HepG2 (cell line): Measurements from ENCODE around the gene ANKRD31. TPM values are rescaled to one million over a fixed set of nuclear protein-coding genes. Genes with fewer than 3 reads are reported as not detected.
A peak's percentile ranks its signal among the peaks of the same experiment; 100 is the strongest.

Experiments used
- BCL6 ChIP-seq: IDR thresholded peaks from 2 replicates; pipeline ENCODE4 v1.6.1; 2016; ENCODE audit warnings: missing genetic modification reagents, missing compliant biosample characterization
- DMAP1 ChIP-seq: IDR thresholded peaks from 2 replicates; pipeline ENCODE4 v1.6.1; 2016
- EP300 ChIP-seq, 3 experiments: sonication (generic) in 1 of 3; formaldehyde crosslinking in 1 of 3; IDR thresholded peaks; 2 replicates each; pipeline versions ENCODE4 v1.5.1 to v1.6.1; 2011 to 2020; ENCODE audit warnings: low read depth in 2 of 3, low read length in 2 of 3, borderline replicate concordance in 1 of 3, improper control_type of control experiment in 1 of 3, mild to moderate bottlenecking in 1 of 3, missing genetic modification reagents in 1 of 3, moderate library complexity in 1 of 3
- FOXK1 ChIP-seq: sonication (generic); formaldehyde crosslinking; IDR thresholded peaks from 2 replicates; pipeline ENCODE4 v1.4.0; 2020; ENCODE audit warnings: low read depth, missing genetic modification reagents, borderline replicate concordance
- GABPB1 ChIP-seq: IDR thresholded peaks from 2 replicates; pipeline ENCODE4 v1.6.1; 2016; ENCODE audit warnings: mild to moderate bottlenecking, missing genetic modification reagents, moderate library complexity, missing compliant biosample characterization
- GLMP ChIP-seq: sonication (generic); formaldehyde crosslinking; IDR thresholded peaks from 2 replicates; pipeline ENCODE4 v1.9.0; 2021; ENCODE audit warnings: missing genetic modification reagents, mild to moderate bottlenecking, borderline replicate concordance
- GMEB1 ChIP-seq: sonication (generic); formaldehyde crosslinking; IDR thresholded peaks from 2 replicates; pipeline ENCODE4 v1.5.1; 2020; ENCODE audit warnings: missing genetic modification reagents, mild to moderate bottlenecking, borderline replicate concordance
- HNF4G ChIP-seq, 2 experiments: sonication (generic) in 1 of 2; formaldehyde crosslinking in 1 of 2; IDR thresholded peaks; 2 replicates each; pipeline versions ENCODE4 v1.4.0 to v1.6.1; 2011 to 2020; ENCODE audit warnings: borderline replicate concordance in 2 of 2, low read depth in 2 of 2, mild to moderate bottlenecking in 2 of 2, low read length in 1 of 2, missing genetic modification reagents in 1 of 2, moderate library complexity in 1 of 2
- ISL2 ChIP-seq: sonication (generic); formaldehyde crosslinking; IDR thresholded peaks from 2 replicates; pipeline ENCODE4 v1.5.0; 2020; ENCODE audit warnings: missing genetic modification reagents
- JUND ChIP-seq: sonication (generic); formaldehyde crosslinking; IDR thresholded peaks from 2 replicates; pipeline ENCODE4 v1.8.0; 2022; ENCODE audit warnings: mild to moderate bottlenecking, missing genetic modification reagents
- KLF11 ChIP-seq: IDR thresholded peaks from 2 replicates; pipeline ENCODE4 v1.6.1; 2016; ENCODE audit warnings: missing compliant biosample characterization
- PAXIP1 ChIP-seq: sonication (generic); formaldehyde crosslinking; conservative IDR thresholded peaks from 2 replicates; pipeline ENCODE4 v1.4.0; 2020; ENCODE audit warnings: mild to moderate bottlenecking, missing genetic modification reagents, moderate library complexity
- RXRB ChIP-seq: IDR thresholded peaks from 2 replicates; pipeline ENCODE4 v1.6.1; 2016; ENCODE audit warnings: borderline replicate concordance, missing genetic modification reagents, missing compliant biosample characterization
- ZBTB1 ChIP-seq: sonication (generic); formaldehyde crosslinking; IDR thresholded peaks from 2 replicates; pipeline ENCODE4 v1.4.0; 2020; ENCODE audit warnings: missing genetic modification reagents, borderline replicate concordance
- ZBTB25 ChIP-seq: IDR thresholded peaks from 2 replicates; pipeline ENCODE4 v1.6.1; 2018; ENCODE audit warnings: missing genetic modification reagents
- ZC3H4 ChIP-seq: sonication (generic); formaldehyde crosslinking; IDR thresholded peaks from 2 replicates; pipeline ENCODE4 v1.4.0; 2020; ENCODE audit warnings: missing genetic modification reagents, borderline replicate concordance
- ZMYM3 ChIP-seq: sonication (generic); formaldehyde crosslinking; IDR thresholded peaks from 2 replicates; pipeline ENCODE4 v1.5.1; 2020; ENCODE audit warnings: mild to moderate bottlenecking, missing genetic modification reagents
- ZNF501 ChIP-seq: sonication (generic); formaldehyde crosslinking; IDR thresholded peaks from 2 replicates; pipeline ENCODE4 v1.5.1; 2020; ENCODE audit warnings: mild to moderate bottlenecking, moderate library complexity, missing genetic modification reagents
- ZNF569 ChIP-seq: sonication (generic); formaldehyde crosslinking; IDR thresholded peaks from 2 replicates; pipeline ENCODE4 v1.5.0; 2020; ENCODE audit warnings: mild to moderate bottlenecking, missing genetic modification reagents, moderate library complexity, borderline replicate concordance
- ZNF577 ChIP-seq: sonication (generic); formaldehyde crosslinking; IDR thresholded peaks from 2 replicates; pipeline ENCODE4 v1.4.0; 2020; ENCODE audit warnings: mild to moderate bottlenecking, low read depth, missing genetic modification reagents, borderline replicate concordance
- ZNF670 ChIP-seq: sonication (generic); formaldehyde crosslinking; IDR thresholded peaks from 2 replicates; pipeline ENCODE4 v1.8.0; 2022; ENCODE audit warnings: mild to moderate bottlenecking, missing genetic modification reagents, borderline replicate concordance
- polyA plus RNA-seq, 8 experiments: library from polyadenylated mRNA; depleted of rRNA in 3 of 8; stranded (reverse) in 7 of 8; unstranded in 1 of 8; fragments of >200 nt; fragmentation: Illumina TruSeq in 4 of 8; extraction: Trizol in 4 of 8; gene quantifications; 2 replicates each; pipeline versions ENCODE4 v1.2.1 to v1.2.3, GENCODE V29; 2011 to 2016; ENCODE audit warnings: low read depth in 4 of 8, missing spikeins in 1 of 8, mixed read lengths in 1 of 8; ENCODE audit not compliant: insufficient read depth in 1 of 8
- total RNA-seq, 5 experiments: library from RNA; depleted of rRNA; stranded (reverse); fragments of >200 nt; fragmentation: Illumina TruSeq; extraction: Trizol; gene quantifications; 2 replicates each; pipeline ENCODE4 v1.2.3, GENCODE V29; 2016; ENCODE audit warnings: low read depth in 1 of 5

The ANKRD31 gene
- total and polyA plus RNA-seq, 2 of the 13 experiments (the other 11 are each of a cell fraction or from before 2014, with no cell fraction given), result 0.01 to 0.09 TPM

GRCh38 chr5:75020016-75020656 is 216.5 kb downstream of the ANKRD31 start (continued):
- TF ChIP-seq GMEB1 (CRISPR knock-in tag) (no peak), RXRB (CRISPR knock-in tag) (peak; percentile 77), FOXK1 (CRISPR knock-in tag) (peak; percentile 24; the same call in 1 of the 2 replicates), ZNF501 (CRISPR knock-in tag) (0 out of 2 replicates have a peak, but pooled peaks have one; percentile 49), ZBTB25 (peak; percentile 32; the same call in 1 of the 2 replicates), ZNF670 (CRISPR knock-in tag) (no peak), GABPB1 (peak; percentile 37; the same call in 1 of the 2 replicates), ZNF569 (CRISPR knock-in tag) (no peak), ZBTB1 (CRISPR knock-in tag) (no peak), BCL6 (CRISPR knock-in tag) (peak; percentile 20; the same call in 1 of the 2 replicates), ZNF577 (no peak), JUND (CRISPR knock-in tag) (no peak), ZMYM3 (CRISPR knock-in tag) (no peak), DMAP1 (peak; percentile 59; the same call in 1 of the 2 replicates), GLMP (no peak), KLF11 (CRISPR knock-in tag) (0 out of 2 replicates have a peak, but pooled peaks have one; percentile 30), EP300 (IDR thresholded peaks at IDR 0.05; ENCODE audit: low read depth in 2 of 2, low read length in 2 of 2) (peak in 1 of 2 experiments; percentile 26; a peak in 1 of 4 replicates), EP300 (CRISPR knock-in tag; IDR thresholded peaks at IDR 0.05; ENCODE audit: borderline replicate concordance) (peak; percentile 64; the same call in 1 of the 2 replicates), HNF4G (IDR thresholded peaks at IDR 0.05; ENCODE audit: borderline replicate concordance, low read depth, low read length) (no peak), HNF4G (CRISPR knock-in tag; IDR thresholded peaks at IDR 0.05; ENCODE audit: borderline replicate concordance, low read depth) (peak; percentile 59; the same call in 1 of the 2 replicates), PAXIP1 (CRISPR knock-in tag) (0 out of 2 replicates have a peak, but pooled peaks have one; percentile 22), ISL2 (no peak), ZC3H4 (CRISPR knock-in tag) (no peak)
